CD4-positive, alpha-beta T cell (primary cell): ENCODE measurements around the gene RIPOR1. TPM values are rescaled to one million over a fixed set of nuclear protein-coding genes. Genes with fewer than 3 reads are reported as not detected.

ENCODE experiments used
- ATAC-seq: fragments of 200-7000 bp; cut with Tn5 transposase; one replicate; pipeline ENCODE4 v1.10.0; 2022; ENCODE audit warnings: mild to moderate bottlenecking; ENCODE audit not compliant: poor library complexity
- CTCF ChIA-PET: fragments of 350-600 bp; sonication (Branson Sonifier 250); formaldehyde crosslinking; loops from one replicate; lab custom pipeline; 2021; ENCODE audit warnings: antibody characterized with exemption, inconsistent platforms; lab: Charles Lee
- POLR2A ChIA-PET: fragments of 350-600 bp; sonication (Branson Sonifier 250); formaldehyde crosslinking; loops from one replicate; lab custom pipeline; 2021; ENCODE audit warnings: antibody characterized with exemption, inconsistent platforms; lab: Charles Lee
- DNase-seq, 14 experiments: peaks; one replicate each; pipeline ENCODE4 v3.0.0-alpha.2; 2013 to 2020; ENCODE audit warnings: mixed read lengths in 2 of 14
- H3K27ac ChIP-seq, 2 donors: one replicate each; pipeline versions ENCODE4 v1.5.1 to v1.7.0; 2013; ENCODE audit warnings: low read length in 2 of 2, low read depth in 1 of 2, mild to moderate bottlenecking in 1 of 2
- H3K27me3 ChIP-seq, 2 experiments: 1 replicate in 1 of 2; 2 replicates in 1 of 2; pipeline versions ENCODE4 v1.6.1 to v1.7.0; 2013; ENCODE audit warnings: low read length in 2 of 2, control low read depth in 1 of 2, mild to moderate bottlenecking in 1 of 2, moderate library complexity in 1 of 2; ENCODE audit not compliant: insufficient read depth in 2 of 2, control insufficient read depth in 1 of 2
- H3K36me3 ChIP-seq: one replicate; pipeline ENCODE4 v1.6.1; 2013; ENCODE audit warnings: low read length, control low read depth; ENCODE audit not compliant: insufficient read depth
- H3K4me1 ChIP-seq: one replicate; pipeline ENCODE4 v1.6.1; 2013; ENCODE audit warnings: low read length, control low read depth; ENCODE audit not compliant: insufficient read depth
- H3K4me3 ChIP-seq: one replicate; pipeline ENCODE4 v1.5.1; 2013; ENCODE audit warnings: mild to moderate bottlenecking, low read length, moderate library complexity
- H3K9me3 ChIP-seq, 2 experiments: 1 replicate in 1 of 2; 2 replicates in 1 of 2; pipeline versions ENCODE4 v1.6.1 to v1.7.0; 2013; ENCODE audit warnings: low read length in 2 of 2, mild to moderate bottlenecking in 2 of 2, control low read depth in 1 of 2, moderate library complexity in 1 of 2; ENCODE audit not compliant: control insufficient read depth in 1 of 2, insufficient read depth in 1 of 2
- H3K27ac Mint-ChIP-seq: one replicate; pipeline ENCODE4 v1.8.0; 2020; ENCODE audit warnings: mixed read lengths
- H3K27me3 Mint-ChIP-seq: one replicate; pipeline ENCODE4 v1.8.0; 2021; ENCODE audit warnings: mixed read lengths
- H3K36me3 Mint-ChIP-seq: one replicate; pipeline ENCODE4 v1.8.0; 2021; ENCODE audit warnings: low read depth, mixed read lengths
- H3K4me1 Mint-ChIP-seq: one replicate; pipeline ENCODE4 v1.8.0; 2021; ENCODE audit warnings: low read depth, mixed read lengths
- H3K4me3 Mint-ChIP-seq: one replicate; pipeline ENCODE4 v1.8.0; 2020; ENCODE audit warnings: mild to moderate bottlenecking, mixed read lengths
- H3K9me3 Mint-ChIP-seq: one replicate; pipeline ENCODE4 v1.8.0; 2020; ENCODE audit warnings: mixed read lengths
- intact Hi-C, 2 experiments: fragments of 100-400 bp; cut with DNase I in 1 of 2; cut with micrococcal nuclease in 1 of 2; formaldehyde crosslinking; loops; one replicate each; pipeline versions ENCODE4 v1.15.1 to v1.9.0; 2023 to 2025; cut with DNase I, micrococcal nuclease
- total RNA-seq, 174 experiments: library from RNA in 2 of 174; stranded (reverse) in 2 of 174; gene quantifications; one replicate each; pipeline ENCODE4 v1.2.3 and lab custom pipeline; 2021 to 2026
- TF ChIP-seq, protein P1 (sequence below): fragments of 200-600 bp; IDR thresholded peaks from one replicate; pipeline ENCODE4 v1.8.0; 2022; ENCODE audit warnings: antibody characterized with exemption, mild to moderate bottlenecking

The RIPOR1 gene
- total RNA-seq, 2 experiments from 2014 or later, result 21.3 to 25.4 TPM

DNA sequence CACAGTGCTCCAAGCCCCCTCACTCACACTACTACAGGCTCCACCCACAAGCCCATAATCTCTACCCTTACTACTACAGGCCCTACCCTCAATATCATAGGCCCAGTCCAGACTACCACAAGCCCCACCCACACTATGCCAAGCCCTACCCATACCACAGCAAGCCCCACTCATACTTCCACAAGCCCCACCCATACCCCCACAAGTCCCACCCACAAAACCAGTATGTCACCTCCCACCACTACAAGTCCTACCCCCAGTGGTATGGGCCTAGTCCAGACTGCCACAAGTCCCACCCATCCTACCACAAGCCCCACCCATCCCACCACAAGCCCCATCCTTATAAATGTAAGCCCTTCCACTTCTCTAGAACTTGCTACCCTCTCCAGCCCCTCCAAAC is 13.8 kb downstream of the RIPOR1 start:
- ChIA-PET CTCF (interaction anchor here (9.6 kb wide), 1 partner anchor 21 kb away, joined by 101 read pairs; no protein-coding TSS in a partner anchor), POLR2A (interaction anchor here (6.9 kb wide), 1 partner anchor 17 kb away, joined by 358 read pairs; the partner anchor contains the start of gene CTCF)
- Histone ChIP-seq H3K27ac (peak overlapping the region in 1 of 2 donors; percentile 25), H3K9me3 (no peaks in the 10 kb centered on the region), H3K27me3 (no peaks in the 10 kb centered on the region), H3K4me1 (peaks cover 47% of the 10 kb centered on the region), H3K36me3 (peaks cover 43% of the 10 kb centered on the region), H3K4me3 (no peak overlapping the region)
- intact Hi-C loops, result no loop called here
- no peaks in the 10 kb centered on the region for H3K9me3 Mint-ChIP-seq
- peak overlapping the region; percentile 79 for H3K27ac Mint-ChIP-seq
- H3K4me3 Mint-ChIP-seq, result peak overlapping the region; percentile 70
- no peaks in the 10 kb centered on the region for H3K27me3 Mint-ChIP-seq
- H3K36me3 Mint-ChIP-seq, result peaks cover 33% of the 10 kb centered on the region
- TF ChIP-seq, protein P1, sequence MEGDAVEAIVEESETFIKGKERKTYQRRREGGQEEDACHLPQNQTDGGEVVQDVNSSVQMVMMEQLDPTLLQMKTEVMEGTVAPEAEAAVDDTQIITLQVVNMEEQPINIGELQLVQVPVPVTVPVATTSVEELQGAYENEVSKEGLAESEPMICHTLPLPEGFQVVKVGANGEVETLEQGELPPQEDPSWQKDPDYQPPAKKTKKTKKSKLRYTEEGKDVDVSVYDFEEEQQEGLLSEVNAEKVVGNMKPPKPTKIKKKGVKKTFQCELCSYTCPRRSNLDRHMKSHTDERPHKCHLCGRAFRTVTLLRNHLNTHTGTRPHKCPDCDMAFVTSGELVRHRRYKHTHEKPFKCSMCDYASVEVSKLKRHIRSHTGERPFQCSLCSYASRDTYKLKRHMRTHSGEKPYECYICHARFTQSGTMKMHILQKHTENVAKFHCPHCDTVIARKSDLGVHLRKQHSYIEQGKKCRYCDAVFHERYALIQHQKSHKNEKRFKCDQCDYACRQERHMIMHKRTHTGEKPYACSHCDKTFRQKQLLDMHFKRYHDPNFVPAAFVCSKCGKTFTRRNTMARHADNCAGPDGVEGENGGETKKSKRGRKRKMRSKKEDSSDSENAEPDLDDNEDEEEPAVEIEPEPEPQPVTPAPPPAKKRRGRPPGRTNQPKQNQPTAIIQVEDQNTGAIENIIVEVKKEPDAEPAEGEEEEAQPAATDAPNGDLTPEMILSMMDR, result no peak
- peaks cover 43% of the 10 kb centered on the region for H3K4me1 Mint-ChIP-seq
- DNase-seq (peak; percentile 52 to 92 (median 68)), ATAC-seq (peak; percentile 83)

DNA sequence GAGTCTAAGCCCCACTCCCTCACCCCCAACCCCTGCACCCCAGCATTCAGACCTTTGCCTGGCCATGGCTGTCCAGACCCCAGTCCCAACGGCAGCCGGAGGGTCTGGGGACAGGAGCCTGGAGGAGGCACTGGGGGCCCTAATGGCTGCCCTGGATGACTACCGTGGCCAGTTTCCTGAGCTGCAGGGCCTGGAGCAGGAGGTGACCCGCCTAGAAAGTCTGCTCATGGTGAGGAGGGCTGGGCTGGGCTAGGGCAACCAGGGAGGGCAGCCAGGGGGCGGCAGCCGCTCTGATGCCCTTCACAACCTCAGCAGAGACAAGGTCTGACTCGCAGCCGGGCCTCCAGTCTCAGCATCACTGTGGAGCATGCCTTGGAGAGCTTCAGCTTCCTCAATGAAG is 14.4 kb downstream of the RIPOR1 start:
- no peaks in the 10 kb centered on the region for H3K9me3 ChIP-seq
- no peak overlapping the region for H3K4me3 ChIP-seq
- Mint-ChIP-seq H3K27ac (peak overlapping the region; percentile 79), H3K27me3 (no peaks in the 10 kb centered on the region), H3K4me3 (peak overlapping the region; percentile 70), H3K4me1 (peaks cover 49% of the 10 kb centered on the region), H3K36me3 (peaks cover 33% of the 10 kb centered on the region), H3K9me3 (no peaks in the 10 kb centered on the region)
- H3K27me3 ChIP-seq, result no peaks in the 10 kb centered on the region
- CTCF ChIA-PET, result interaction anchor here (9.6 kb wide), 1 partner anchor 21 kb away, joined by 101 read pairs; no protein-coding TSS in a partner anchor
- no peak for ATAC-seq
- DNase-seq, result peak in 1 of 14 experiments; percentile 35
- H3K4me1 ChIP-seq, result peaks cover 50% of the 10 kb centered on the region
- intact Hi-C loops, result no loop called here
- H3K27ac ChIP-seq, result peak overlapping the region; percentile 22 to 25
- TF ChIP-seq, protein P1, result no peak
- POLR2A ChIA-PET, result interaction anchor here (1.5 to 6.9 kb wide), 4 partner anchors 11 to 102 kb away, joined by 3 to 358 read pairs (median 6); partner anchors contain the start of genes CARMIL2 and CTCF
- H3K36me3 ChIP-seq, result peaks cover 43% of the 10 kb centered on the region

DNA sequence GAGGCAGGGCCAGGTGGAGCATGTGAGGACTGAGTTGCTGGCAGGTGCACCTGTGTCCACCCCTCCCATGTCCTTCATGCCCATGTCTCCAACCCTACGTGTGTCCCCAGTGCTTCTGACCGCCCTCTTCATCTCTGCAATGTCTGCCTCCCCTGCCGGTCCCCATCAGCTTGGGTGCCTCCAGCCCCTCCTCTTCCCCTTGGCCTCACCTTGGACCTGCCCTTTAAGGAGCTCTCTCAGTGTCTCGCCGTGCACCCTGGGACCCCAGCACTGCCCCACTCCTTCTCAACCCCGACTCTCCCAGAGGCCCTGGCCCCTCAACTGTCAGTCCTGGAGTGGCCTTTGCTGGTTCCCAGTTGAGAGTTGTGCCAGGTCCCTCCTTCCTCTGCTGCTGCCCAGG is 15.0 kb downstream of the RIPOR1 start:
- H3K27ac ChIP-seq, result no peak overlapping the region
- H3K36me3 Mint-ChIP-seq, result peaks cover 33% of the 10 kb centered on the region
- no peak overlapping the region for H3K4me3 Mint-ChIP-seq
- intact Hi-C loops, result no loop called here
- H3K36me3 ChIP-seq, result peaks cover 43% of the 10 kb centered on the region
- no peaks in the 10 kb centered on the region for H3K9me3 ChIP-seq
- no peak for ATAC-seq
- TF ChIP-seq, protein P1, result no peak
- POLR2A ChIA-PET, result interaction anchor here (1.5 to 6.9 kb wide), 4 partner anchors 12 to 102 kb away, joined by 3 to 358 read pairs (median 6); partner anchors contain the start of genes CARMIL2 and CTCF
- peak in 1 of 14 experiments; percentile 27 for DNase-seq
- peaks cover 50% of the 10 kb centered on the region for H3K4me1 ChIP-seq
- CTCF ChIA-PET, result interaction anchor here (9.6 kb wide), 1 partner anchor 22 kb away, joined by 101 read pairs; no protein-coding TSS in a partner anchor
- H3K27me3 Mint-ChIP-seq, result no peaks in the 10 kb centered on the region
- H3K27me3 ChIP-seq, result no peaks in the 10 kb centered on the region
- peaks cover 54% of the 10 kb centered on the region for H3K4me1 Mint-ChIP-seq
- peak overlapping the region; percentile 79 for H3K27ac Mint-ChIP-seq
- H3K4me3 ChIP-seq, result no peak overlapping the region
- H3K9me3 Mint-ChIP-seq, result no peaks in the 10 kb centered on the region
